Upper lobe of right lung (tissue), 1 donor: ENCODE results near the gene KRTAP5-1. TPM values are rescaled to one million over a fixed set of nuclear protein-coding genes. Genes with fewer than 3 reads are reported as not detected.
A peak's percentile ranks its signal among the peaks of the same experiment; 100 is the strongest.

ENCODE experiments used
- ATAC-seq: fragments of 200-7000 bp; cut with Tn5 transposase; one replicate; pipeline ENCODE4 v1.9.1; 2020; ENCODE audit warnings: mild to moderate bottlenecking, moderate library complexity
- DNase-seq: peaks from one replicate; pipeline ENCODE4 v3.0.0-alpha.2; 2020
- H3K27ac ChIP-seq: fragments of 200-600 bp; one replicate; pipeline ENCODE4 v1.8.0; 2022
- H3K27me3 ChIP-seq: fragments of 200-600 bp; one replicate; pipeline ENCODE4 v1.8.0; 2022; ENCODE audit warnings: mild to moderate bottlenecking
- H3K36me3 ChIP-seq: fragments of 200-600 bp; one replicate; pipeline ENCODE4 v1.8.0; 2022
- H3K4me1 ChIP-seq: fragments of 200-600 bp; one replicate; pipeline ENCODE4 v1.8.0; 2022
- H3K4me3 ChIP-seq: fragments of 200-600 bp; one replicate; pipeline ENCODE4 v1.8.0; 2022; ENCODE audit warnings: mild to moderate bottlenecking
- H3K9me3 ChIP-seq: fragments of 200-600 bp; one replicate; pipeline ENCODE4 v1.8.0; 2022
- intact Hi-C: fragments of 100-400 bp; cut with DNase I; formaldehyde crosslinking; loops from one replicate; pipeline ENCODE4 v1.11.0; 2022
- total RNA-seq: library from RNA; stranded (reverse); fragmentation: NEBNext Ultra II Directional; extraction: Animal tissue kit (Norgen Biotek cat#: 25700); gene quantifications from one replicate; pipeline ENCODE4 v1.2.1, GENCODE V29; 2021
- TF ChIP-seq, protein P1 (sequence below): fragments of 200-600 bp; IDR thresholded peaks from one replicate; pipeline ENCODE4 v1.8.0; 2022; ENCODE audit warnings: antibody characterized with exemption
- donor health status: DM: no; HTN: yes; CAD: no; lungs with severe emphysema.

Gene KRTAP5-1
- total RNA-seq, 1 donor from 2014 or later: not detected

DNA sequence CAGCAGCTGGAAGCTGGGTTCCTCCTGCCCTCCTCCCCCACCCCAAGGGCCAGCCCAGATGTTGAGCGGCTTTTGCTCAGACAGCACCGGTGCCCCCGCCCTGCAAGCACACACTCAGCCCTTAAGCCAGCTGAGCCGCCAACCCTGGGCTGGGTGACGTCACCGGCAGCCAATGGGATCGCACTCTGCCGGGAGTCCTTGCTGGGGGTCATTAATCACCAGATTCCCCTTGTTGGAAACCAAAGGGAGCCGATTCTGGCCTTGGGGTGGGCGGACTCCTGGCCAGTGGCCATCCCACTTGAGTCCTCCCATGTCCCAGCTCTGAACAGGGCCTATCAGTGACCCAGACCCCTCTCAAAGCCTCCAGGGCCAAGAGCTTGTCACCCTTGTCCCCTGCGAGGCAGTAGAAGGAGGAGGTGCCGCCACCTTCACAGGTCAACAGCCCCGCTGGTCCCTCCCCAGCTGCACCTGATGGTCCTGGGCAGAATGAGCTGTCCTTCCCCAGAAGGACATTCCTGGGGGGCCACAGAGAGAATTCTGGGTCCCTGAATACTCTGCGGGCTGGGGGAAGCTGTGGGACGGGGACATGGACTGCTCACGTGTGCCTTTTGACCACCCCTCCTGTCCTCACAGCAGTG lies 20.4 kb downstream of the KRTAP5-1 start:
- H3K27ac ChIP-seq: no peak overlapping the region
- H3K36me3 ChIP-seq: no peaks in the 10 kb centered on the region
- intact Hi-C loops: no loop called here
- DNase-seq (peak; percentile 72), ATAC-seq (peak; percentile 5)
- TF ChIP-seq, protein P1, sequence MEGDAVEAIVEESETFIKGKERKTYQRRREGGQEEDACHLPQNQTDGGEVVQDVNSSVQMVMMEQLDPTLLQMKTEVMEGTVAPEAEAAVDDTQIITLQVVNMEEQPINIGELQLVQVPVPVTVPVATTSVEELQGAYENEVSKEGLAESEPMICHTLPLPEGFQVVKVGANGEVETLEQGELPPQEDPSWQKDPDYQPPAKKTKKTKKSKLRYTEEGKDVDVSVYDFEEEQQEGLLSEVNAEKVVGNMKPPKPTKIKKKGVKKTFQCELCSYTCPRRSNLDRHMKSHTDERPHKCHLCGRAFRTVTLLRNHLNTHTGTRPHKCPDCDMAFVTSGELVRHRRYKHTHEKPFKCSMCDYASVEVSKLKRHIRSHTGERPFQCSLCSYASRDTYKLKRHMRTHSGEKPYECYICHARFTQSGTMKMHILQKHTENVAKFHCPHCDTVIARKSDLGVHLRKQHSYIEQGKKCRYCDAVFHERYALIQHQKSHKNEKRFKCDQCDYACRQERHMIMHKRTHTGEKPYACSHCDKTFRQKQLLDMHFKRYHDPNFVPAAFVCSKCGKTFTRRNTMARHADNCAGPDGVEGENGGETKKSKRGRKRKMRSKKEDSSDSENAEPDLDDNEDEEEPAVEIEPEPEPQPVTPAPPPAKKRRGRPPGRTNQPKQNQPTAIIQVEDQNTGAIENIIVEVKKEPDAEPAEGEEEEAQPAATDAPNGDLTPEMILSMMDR: no peak
- no peaks in the 10 kb centered on the region for H3K27me3 ChIP-seq
- peaks cover 4% of the 10 kb centered on the region for H3K4me1 ChIP-seq
- H3K9me3 ChIP-seq: no peaks in the 10 kb centered on the region
- no peak overlapping the region for H3K4me3 ChIP-seq

DNA sequence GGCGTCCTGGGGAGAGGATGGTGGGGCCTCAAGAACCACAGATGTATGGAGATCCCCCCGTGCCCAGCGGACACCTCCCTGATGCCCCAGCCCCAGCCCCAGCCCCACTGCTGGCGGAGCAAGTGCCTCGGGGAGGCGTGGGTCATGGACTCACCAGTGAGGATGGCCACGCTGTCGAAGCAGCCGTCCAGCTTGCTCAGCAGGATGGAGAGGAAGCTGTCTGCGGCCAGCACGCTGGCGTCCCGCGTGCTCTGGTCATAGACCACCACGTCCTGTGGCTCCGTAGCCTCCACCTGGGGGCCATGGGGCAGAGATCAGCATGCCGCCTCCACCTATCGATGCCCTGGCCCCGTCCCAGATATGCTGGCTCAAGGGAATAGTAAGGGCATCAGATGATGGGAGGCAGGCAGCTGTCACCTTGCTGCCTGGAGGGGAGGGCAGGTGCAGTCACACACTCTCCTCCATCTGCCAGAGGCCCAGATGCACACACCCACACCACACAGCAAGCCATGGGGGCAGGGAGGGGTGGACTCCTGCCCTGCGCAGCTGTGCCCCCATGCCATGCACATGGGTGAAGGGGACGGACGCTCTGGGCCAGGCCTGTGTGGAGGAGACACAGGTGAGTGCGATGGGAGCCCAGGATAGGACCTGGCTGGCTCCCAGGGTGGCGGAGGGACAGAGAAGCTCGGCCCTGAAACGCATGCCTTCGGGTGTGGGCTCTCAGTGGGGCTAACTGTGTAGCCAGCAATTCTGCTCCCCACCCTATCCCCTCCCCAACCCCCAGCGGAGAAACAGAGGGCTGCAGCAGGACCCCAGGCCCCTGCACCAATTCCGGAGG lies 21.2 kb downstream of the KRTAP5-1 start:
- no peak overlapping the region for H3K4me3 ChIP-seq
- no peak for ATAC-seq
- DNase-seq: peak; percentile 54
- H3K4me1 ChIP-seq: peaks cover 11% of the 10 kb centered on the region
- intact Hi-C loops: no loop called here
- H3K9me3 ChIP-seq: no peaks in the 10 kb centered on the region
- no peak overlapping the region for H3K27ac ChIP-seq
- H3K36me3 ChIP-seq: no peaks in the 10 kb centered on the region
- no peaks in the 10 kb centered on the region for H3K27me3 ChIP-seq
- TF ChIP-seq, protein P1: no peak

DNA sequence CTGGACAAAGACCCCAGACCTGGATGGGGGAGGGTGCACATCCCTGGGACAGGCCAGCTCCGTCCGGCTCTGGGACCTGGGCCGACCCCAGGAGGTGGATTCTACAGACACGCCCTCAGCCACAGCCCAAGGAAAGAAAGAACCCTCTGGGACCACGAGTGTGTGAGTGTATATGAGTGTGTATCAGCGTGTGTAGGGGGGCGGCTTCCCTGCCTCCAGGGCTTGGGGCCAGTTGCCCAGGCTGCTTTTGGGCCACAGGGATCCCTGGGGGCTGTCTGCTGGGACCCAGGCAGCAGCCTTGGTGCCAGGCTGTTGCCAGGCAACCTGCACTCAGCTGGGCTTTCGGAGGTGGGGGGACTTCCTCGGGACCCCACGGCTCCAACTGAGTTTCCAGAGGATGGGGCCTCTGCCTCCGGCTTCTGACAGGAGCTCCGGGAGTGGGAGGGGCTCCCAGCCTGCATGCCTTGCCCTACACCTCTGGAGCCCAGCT lies 21.9 kb downstream of the KRTAP5-1 start:
- no peaks in the 10 kb centered on the region for H3K9me3 ChIP-seq
- TF ChIP-seq, protein P1: no peak
- no peak for ATAC-seq
- H3K36me3 ChIP-seq: no peaks in the 10 kb centered on the region
- no peak overlapping the region for H3K27ac ChIP-seq
- H3K4me3 ChIP-seq: no peak overlapping the region
- no peaks in the 10 kb centered on the region for H3K27me3 ChIP-seq
- intact Hi-C loops: no loop called here
- peaks cover 18% of the 10 kb centered on the region for H3K4me1 ChIP-seq
- no peak for DNase-seq

DNA sequence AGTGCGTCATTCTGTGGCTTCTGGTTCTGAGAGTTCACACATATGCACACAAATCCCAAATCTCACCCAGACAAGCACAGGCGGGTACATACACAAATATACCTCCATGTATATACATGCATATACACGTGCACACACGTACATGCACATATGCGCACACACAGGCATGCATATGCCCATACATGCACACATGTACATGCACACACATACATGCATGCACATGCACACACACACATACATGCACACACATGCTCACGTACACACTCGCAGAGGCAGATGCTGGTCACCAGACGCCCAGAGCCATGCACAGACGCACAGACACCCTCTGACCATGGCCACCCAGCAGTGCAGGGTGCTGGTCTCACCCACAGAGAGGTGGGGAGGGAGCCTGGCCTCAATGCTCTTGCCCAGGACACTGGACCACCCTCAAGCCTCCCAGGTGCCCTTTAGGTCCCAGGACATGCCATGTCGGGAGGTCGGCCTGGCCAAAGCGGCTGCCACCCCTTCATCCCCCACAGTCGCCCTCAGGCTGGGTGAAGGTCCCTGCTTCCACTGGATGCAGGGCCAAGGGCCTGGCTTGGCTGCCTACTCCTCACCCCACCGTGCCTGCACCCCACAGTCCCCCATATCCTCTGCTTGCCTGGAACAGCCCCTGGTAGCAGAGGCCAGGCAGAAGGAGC lies 22.5 kb downstream of the KRTAP5-1 start:
- no peaks in the 10 kb centered on the region for H3K9me3 ChIP-seq
- H3K4me3 ChIP-seq: no peak overlapping the region
- peak; percentile 62 for DNase-seq
- TF ChIP-seq, protein P1: no peak
- peaks cover 24% of the 10 kb centered on the region for H3K4me1 ChIP-seq
- intact Hi-C loops: no loop called here
- no peak for ATAC-seq
- H3K36me3 ChIP-seq: no peaks in the 10 kb centered on the region
- no peaks in the 10 kb centered on the region for H3K27me3 ChIP-seq
- H3K27ac ChIP-seq: no peak overlapping the region

DNA sequence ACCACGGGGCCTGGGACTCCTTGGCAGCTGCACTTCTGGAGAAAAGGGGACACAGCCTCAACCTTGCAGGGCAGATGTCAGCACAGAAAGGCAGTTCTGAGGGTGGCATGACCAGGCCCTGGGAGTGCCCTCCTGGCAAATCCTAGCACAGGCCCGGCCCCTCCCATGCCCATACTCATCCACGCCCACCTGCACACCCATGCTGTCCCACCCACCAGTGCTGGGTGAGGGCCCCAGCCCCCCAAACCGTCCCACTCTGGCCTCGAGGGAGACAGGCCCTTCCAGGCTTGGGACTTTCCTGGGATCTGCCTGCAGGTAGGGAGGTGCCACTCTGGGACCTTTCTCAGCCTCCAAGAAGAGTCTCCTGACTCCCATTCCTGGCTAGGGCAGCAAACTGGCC lies 23.1 kb downstream of the KRTAP5-1 start:
- H3K9me3 ChIP-seq: no peaks in the 10 kb centered on the region
- H3K4me3 ChIP-seq: no peak overlapping the region
- H3K4me1 ChIP-seq: peaks cover 26% of the 10 kb centered on the region
- ATAC-seq (no peak), DNase-seq (peak; percentile 56)
- no peak overlapping the region for H3K27ac ChIP-seq
- no peaks in the 10 kb centered on the region for H3K27me3 ChIP-seq
- intact Hi-C loops: no loop called here
- TF ChIP-seq, protein P1: no peak
- H3K36me3 ChIP-seq: no peaks in the 10 kb centered on the region
